ENCODE results near the gene TSC22D1. TPM values are rescaled to one million over a fixed set of nuclear protein-coding genes. Genes with fewer than 3 reads are reported as not detected.
A peak's percentile ranks its signal among the peaks of the same experiment; 100 is the strongest.

The TSC22D1 gene
- total RNA-seq, 1 donor from 2014 or later: 181 TPM

DNA sequence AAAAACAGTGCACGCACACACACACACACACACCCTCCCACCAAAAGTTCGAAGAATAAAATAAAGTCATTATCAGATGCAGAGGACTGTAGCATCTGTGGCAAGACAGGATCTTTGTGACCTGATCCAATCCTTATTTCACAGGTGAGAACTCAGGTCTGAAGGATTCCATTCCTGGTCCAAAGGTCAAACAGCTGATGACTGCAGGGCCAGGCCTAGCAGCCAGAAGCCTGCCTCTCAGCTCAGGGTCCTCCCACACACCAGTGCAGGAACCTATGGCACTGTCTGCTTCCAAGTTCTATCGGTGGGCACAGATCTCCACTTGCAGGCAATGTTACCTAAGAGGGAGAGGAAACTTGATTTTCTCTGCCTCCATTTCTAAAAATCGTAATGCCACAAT lies 145.0 kb downstream of the TSC22D1 start:
- Mint-ChIP-seq H3K4me3 (no peak overlapping the region), H3K4me1 (peaks cover 37% of the 10 kb centered on the region), H3K36me3 (peaks cover 30% of the 10 kb centered on the region), H3K27me3 (ENCODE audit: insufficient read depth, low read depth) (peaks cover 2% of the 10 kb centered on the region), H3K27ac (no peak overlapping the region), H3K9me3 (peaks cover 6% of the 10 kb centered on the region)
- peaks cover 42% of the 10 kb centered on the region for H4K20me1 ChIP-seq (ENCODE audit: low read depth)
- peak; percentile 29 for DNase-seq (ENCODE audit: low spot score)
- H3K4me2 ChIP-seq: no peak overlapping the region
- no peak overlapping the region for H3K9ac ChIP-seq
- no peak overlapping the region for H3K27ac ChIP-seq
- peaks cover 40% of the 10 kb centered on the region for H3F3A ChIP-seq (ENCODE audit: low read depth)
- H2AFZ ChIP-seq (replicated peaks): no peak overlapping the region
- no peaks in the 10 kb centered on the region for H3K27me3 ChIP-seq
- no peak overlapping the region for H3K4me3 ChIP-seq
- H3K79me2 ChIP-seq (ENCODE audit: low read depth): peaks cover 32% of the 10 kb centered on the region
- TF ChIP-seq EZH2phosphoT487 (IDR thresholded peaks at IDR 0.05): no peak
- TF ChIP-seq, protein P1, sequence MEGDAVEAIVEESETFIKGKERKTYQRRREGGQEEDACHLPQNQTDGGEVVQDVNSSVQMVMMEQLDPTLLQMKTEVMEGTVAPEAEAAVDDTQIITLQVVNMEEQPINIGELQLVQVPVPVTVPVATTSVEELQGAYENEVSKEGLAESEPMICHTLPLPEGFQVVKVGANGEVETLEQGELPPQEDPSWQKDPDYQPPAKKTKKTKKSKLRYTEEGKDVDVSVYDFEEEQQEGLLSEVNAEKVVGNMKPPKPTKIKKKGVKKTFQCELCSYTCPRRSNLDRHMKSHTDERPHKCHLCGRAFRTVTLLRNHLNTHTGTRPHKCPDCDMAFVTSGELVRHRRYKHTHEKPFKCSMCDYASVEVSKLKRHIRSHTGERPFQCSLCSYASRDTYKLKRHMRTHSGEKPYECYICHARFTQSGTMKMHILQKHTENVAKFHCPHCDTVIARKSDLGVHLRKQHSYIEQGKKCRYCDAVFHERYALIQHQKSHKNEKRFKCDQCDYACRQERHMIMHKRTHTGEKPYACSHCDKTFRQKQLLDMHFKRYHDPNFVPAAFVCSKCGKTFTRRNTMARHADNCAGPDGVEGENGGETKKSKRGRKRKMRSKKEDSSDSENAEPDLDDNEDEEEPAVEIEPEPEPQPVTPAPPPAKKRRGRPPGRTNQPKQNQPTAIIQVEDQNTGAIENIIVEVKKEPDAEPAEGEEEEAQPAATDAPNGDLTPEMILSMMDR (IDR thresholded peaks at IDR 0.05): no peak
- no peak for TF ChIP-seq EZH2 (IDR thresholded peaks at IDR 0.05)
- H3K36me3 ChIP-seq: peaks cover 14% of the 10 kb centered on the region
- peaks cover 21% of the 10 kb centered on the region for H3K4me1 ChIP-seq
- H3K9me3 ChIP-seq (ENCODE audit: low read depth): no peaks in the 10 kb centered on the region

DNA sequence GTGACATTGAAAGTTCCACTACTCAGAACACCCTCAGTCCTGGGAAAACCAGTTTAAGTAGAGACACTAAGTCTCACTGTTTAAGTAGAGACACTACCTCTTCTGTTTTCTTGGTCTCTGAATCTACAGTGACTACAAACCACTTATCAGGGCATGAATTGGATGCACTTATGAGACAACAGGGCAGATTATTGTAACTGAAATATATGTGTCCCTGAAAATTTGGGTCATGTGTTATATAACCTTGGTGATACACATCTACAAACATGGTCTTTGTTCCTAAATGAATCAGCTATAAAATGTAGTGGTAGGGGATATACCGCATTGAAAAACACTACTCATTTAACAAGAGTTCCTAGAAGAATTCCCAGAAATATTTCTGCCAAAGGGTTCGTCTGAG lies 146.8 kb downstream of the TSC22D1 start:
- Mint-ChIP-seq H3K27ac (no peak overlapping the region), H3K36me3 (peaks cover 20% of the 10 kb centered on the region), H3K9me3 (peaks cover 7% of the 10 kb centered on the region), H3K27me3 (ENCODE audit: insufficient read depth, low read depth) (peaks cover 2% of the 10 kb centered on the region), H3K4me3 (no peak overlapping the region), H3K4me1 (peaks cover 38% of the 10 kb centered on the region)
- Histone ChIP-seq H3K4me2 (no peak overlapping the region), H3K79me2 (ENCODE audit: low read depth) (peaks cover 16% of the 10 kb centered on the region), H3K4me1 (peaks cover 19% of the 10 kb centered on the region), H3F3A (ENCODE audit: low read depth) (peaks cover 33% of the 10 kb centered on the region), H2AFZ (replicated peaks) (no peak overlapping the region), H3K27ac (no peak overlapping the region), H3K27me3 (no peaks in the 10 kb centered on the region), H3K9me3 (ENCODE audit: low read depth) (no peaks in the 10 kb centered on the region), H3K4me3 (no peak overlapping the region), H3K9ac (no peak overlapping the region), H3K36me3 (peaks cover 14% of the 10 kb centered on the region), H4K20me1 (ENCODE audit: low read depth) (peaks cover 32% of the 10 kb centered on the region)
- TF ChIP-seq, protein P1 (IDR thresholded peaks at IDR 0.05): no peak
- TF ChIP-seq EZH2phosphoT487 (IDR thresholded peaks at IDR 0.05): no peak
- no peak for DNase-seq (ENCODE audit: low spot score)

DNA sequence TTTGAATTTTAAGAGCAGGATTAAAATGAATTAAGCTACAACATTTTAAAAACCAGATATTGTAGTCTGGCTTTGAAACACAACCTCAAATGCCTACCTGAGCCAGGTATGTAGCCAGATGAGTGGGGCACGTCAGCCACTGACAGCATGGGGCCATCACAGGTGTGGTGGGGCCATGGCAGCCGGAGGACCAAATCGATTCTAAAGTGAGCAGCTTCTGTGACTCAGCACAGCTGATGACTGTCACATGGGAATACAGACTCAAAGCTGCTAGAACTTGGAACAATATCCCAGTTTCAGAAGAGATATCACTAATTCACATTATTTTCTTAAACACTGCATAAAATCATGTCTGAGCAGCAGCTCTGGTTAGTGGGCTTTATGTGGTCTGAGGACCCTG lies 149.7 kb downstream of the TSC22D1 start:
- TF ChIP-seq EZH2 (IDR thresholded peaks at IDR 0.05): no peak
- TF ChIP-seq, protein P1 (IDR thresholded peaks at IDR 0.05): no peak
- no peak for TF ChIP-seq EZH2phosphoT487 (IDR thresholded peaks at IDR 0.05)
- Histone ChIP-seq H3K9me3 (ENCODE audit: low read depth) (no peaks in the 10 kb centered on the region), H3K9ac (no peak overlapping the region), H3K27me3 (no peaks in the 10 kb centered on the region), H4K20me1 (ENCODE audit: low read depth) (peaks cover 6% of the 10 kb centered on the region), H3K4me2 (no peak overlapping the region), H3K79me2 (ENCODE audit: low read depth) (no peaks in the 10 kb centered on the region), H3K4me1 (peaks cover 4% of the 10 kb centered on the region), H3F3A (ENCODE audit: low read depth) (peaks cover 10% of the 10 kb centered on the region), H3K27ac (no peak overlapping the region), H3K4me3 (no peak overlapping the region), H2AFZ (replicated peaks) (no peak overlapping the region), H3K36me3 (no peaks in the 10 kb centered on the region)
- Mint-ChIP-seq H3K4me3 (no peak overlapping the region), H3K36me3 (peaks cover 3% of the 10 kb centered on the region), H3K9me3 (peaks cover 7% of the 10 kb centered on the region), H3K27ac (no peak overlapping the region), H3K4me1 (peaks cover 13% of the 10 kb centered on the region), H3K27me3 (ENCODE audit: insufficient read depth, low read depth) (no peaks in the 10 kb centered on the region)
- no peak for DNase-seq (ENCODE audit: low spot score)

DNA sequence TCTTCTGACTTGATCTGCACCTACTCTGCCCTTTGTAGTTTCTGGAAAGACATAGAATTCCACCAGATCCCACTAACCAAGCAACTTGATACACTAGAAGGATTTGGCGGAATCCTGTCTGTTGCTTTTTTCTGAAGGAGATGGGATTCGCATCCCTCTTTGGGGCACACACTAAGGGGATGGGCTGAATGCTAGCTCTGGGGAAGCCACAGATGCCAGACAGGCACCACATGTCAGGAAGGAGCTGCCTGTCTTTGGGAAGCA lies 150.4 kb downstream of the TSC22D1 start:
- Histone ChIP-seq H4K20me1 (ENCODE audit: low read depth) (no peaks in the 10 kb centered on the region), H3K9me3 (ENCODE audit: low read depth) (no peaks in the 10 kb centered on the region), H3K4me3 (no peak overlapping the region), H3K4me1 (peaks cover 4% of the 10 kb centered on the region), H3K27me3 (no peaks in the 10 kb centered on the region), H3K4me2 (no peak overlapping the region), H3K79me2 (ENCODE audit: low read depth) (no peaks in the 10 kb centered on the region), H3F3A (ENCODE audit: low read depth) (peaks cover 3% of the 10 kb centered on the region), H3K27ac (no peak overlapping the region), H3K36me3 (no peaks in the 10 kb centered on the region), H3K9ac (no peak overlapping the region), H2AFZ (replicated peaks) (no peak overlapping the region)
- H3K4me1 Mint-ChIP-seq: peaks cover 10% of the 10 kb centered on the region
- peaks cover 7% of the 10 kb centered on the region for H3K9me3 Mint-ChIP-seq
- H3K27ac Mint-ChIP-seq: no peak overlapping the region
- TF ChIP-seq EZH2phosphoT487 (IDR thresholded peaks at IDR 0.05): no peak
- TF ChIP-seq, protein P1 (IDR thresholded peaks at IDR 0.05): no peak
- no peak for TF ChIP-seq EZH2 (IDR thresholded peaks at IDR 0.05)
- DNase-seq (ENCODE audit: low spot score): no peak
- peaks cover 3% of the 10 kb centered on the region for H3K36me3 Mint-ChIP-seq
- H3K4me3 Mint-ChIP-seq: no peak overlapping the region
- no peaks in the 10 kb centered on the region for H3K27me3 Mint-ChIP-seq (ENCODE audit: insufficient read depth, low read depth)

Measured in neural progenitor cell (in vitro differentiated cells).